HEK293T (cell line): Measurements from ENCODE around the gene ATP11A.
"Not testable (repeated sequence)": the region's sequence is repeated elsewhere in the genome, so short reads cannot be mapped to it uniquely, and the experiment has no call there.

Experiments
- CTCF ChIA-PET: fragments of 350-600 bp; formaldehyde crosslinking; extraction: SDS; loops from one replicate; lab custom pipeline; 2021; ENCODE audit warnings: antibody characterized with exemption, inconsistent platforms; lab: Yijun Ruan, JAX
- POLR2A ChIA-PET: fragments of 350-600 bp; formaldehyde crosslinking; extraction: SDS; loops from one replicate; lab custom pipeline; 2020; ENCODE audit warnings: antibody characterized with exemption, inconsistent platforms; lab: Yijun Ruan, JAX
- DNase-seq: peaks from one replicate; pipeline ENCODE4 v3.0.0; 2012; ENCODE audit warnings: mixed read lengths; ENCODE audit errors: extremely low spot score
- ARNT ChIP-seq: fragments of 450-650 bp; IDR thresholded peaks from 2 replicates; pipeline ENCODE4 v1.6.1; 2017; ENCODE audit warnings: mild to moderate bottlenecking
- BHLHE40 ChIP-seq: fragments of 450-650 bp; IDR thresholded peaks from 2 replicates; pipeline ENCODE4 v1.6.1; 2016; ENCODE audit warnings: mild to moderate bottlenecking, moderate library complexity, borderline replicate concordance
- CTBP1 ChIP-seq: fragments of 450-650 bp; IDR thresholded peaks from 2 replicates; pipeline ENCODE4 v1.6.1; 2016; ENCODE audit warnings: borderline replicate concordance
- ELF4 ChIP-seq: fragments of 450-650 bp; IDR thresholded peaks from 2 replicates; pipeline ENCODE4 v1.6.1; 2017; ENCODE audit warnings: antibody characterized with exemption
- FOXA1 ChIP-seq: fragments of 450-650 bp; IDR thresholded peaks from 2 replicates; pipeline ENCODE4 v1.6.1; 2016; ENCODE audit warnings: mild to moderate bottlenecking
- FOXK2 ChIP-seq: fragments of 450-650 bp; IDR thresholded peaks from 2 replicates; pipeline ENCODE4 v1.6.1; 2016; ENCODE audit warnings: mild to moderate bottlenecking
- FOXM1 ChIP-seq: fragments of 450-650 bp; IDR thresholded peaks from 2 replicates; pipeline ENCODE4 v1.6.1; 2017; ENCODE audit warnings: mild to moderate bottlenecking, borderline replicate concordance
- HDGF ChIP-seq: fragments of 450-650 bp; IDR thresholded peaks from 2 replicates; pipeline ENCODE4 v1.6.1; 2017; ENCODE audit warnings: antibody characterized with exemption, borderline replicate concordance
- L3MBTL2 ChIP-seq: fragments of 450-650 bp; conservative IDR thresholded peaks from 2 replicates; pipeline ENCODE4 v1.6.1; 2016; ENCODE audit warnings: mild to moderate bottlenecking
- LEF1 ChIP-seq: fragments of 450-650 bp; IDR thresholded peaks from 2 replicates; pipeline ENCODE4 v1.6.1; 2017; ENCODE audit warnings: mild to moderate bottlenecking, borderline replicate concordance
- NFRKB ChIP-seq: fragments of 450-650 bp; IDR thresholded peaks from 2 replicates; pipeline ENCODE4 v1.6.1; 2016; ENCODE audit warnings: mild to moderate bottlenecking, moderate library complexity
- PKNOX1 ChIP-seq: fragments of 450-650 bp; IDR thresholded peaks from 2 replicates; pipeline ENCODE4 v1.6.1; 2016
- SP1 ChIP-seq: fragments of 450-650 bp; IDR thresholded peaks from 2 replicates; pipeline ENCODE4 v1.6.1; 2017
- SUZ12 ChIP-seq: fragments of 450-650 bp; IDR thresholded peaks from 2 replicates; pipeline ENCODE4 v1.6.1; 2016; ENCODE audit warnings: mild to moderate bottlenecking
- TARDBP ChIP-seq: fragments of 450-650 bp; IDR thresholded peaks from 2 replicates; pipeline ENCODE4 v1.6.1; 2016
- ZNF384 ChIP-seq: fragments of 450-650 bp; IDR thresholded peaks from 2 replicates; pipeline ENCODE4 v1.6.1; 2016

Gene ATP11A

GRCh38 chr13:112679932-112680677 lies 9.7 kb upstream of the ATP11A start:
- TF ChIP-seq SUZ12 = no peak
- TF ChIP-seq SP1 = no peak
- TF ChIP-seq ELF4 = no peak
- no peak for TF ChIP-seq CTBP1
- no peak for TF ChIP-seq FOXK2
- no peak for TF ChIP-seq NFRKB
- TF ChIP-seq BHLHE40 = no peak
- TF ChIP-seq ZNF384 = no peak
- no peak for TF ChIP-seq FOXA1
- no peak for TF ChIP-seq L3MBTL2
- no peak for TF ChIP-seq LEF1
- no peak for TF ChIP-seq PKNOX1
- TF ChIP-seq TARDBP = no peak
- no peak for TF ChIP-seq HDGF
- no peak for TF ChIP-seq ARNT
- no peak for TF ChIP-seq FOXM1
- no peak for DNase-seq
- CTCF ChIA-PET = no interaction called here
- POLR2A ChIA-PET = no interaction called here

- no peak for DNase-seq
- TF ChIP-seq FOXM1 = no peak
- no peak for TF ChIP-seq FOXK2
- TF ChIP-seq TARDBP = no peak
- no peak for TF ChIP-seq BHLHE40
- TF ChIP-seq LEF1 = no peak
- no peak for TF ChIP-seq ARNT
- no peak for TF ChIP-seq L3MBTL2
- no peak for TF ChIP-seq PKNOX1
- TF ChIP-seq ZNF384 = no peak
- TF ChIP-seq CTBP1 = no peak
- no peak for TF ChIP-seq SP1
- TF ChIP-seq ELF4 = no peak
- CTCF ChIA-PET = no interaction called here
- POLR2A ChIA-PET = no interaction called here
Observed at GRCh38 chr13:112680741-112681360, 9.0 kb upstream of the ATP11A start.

GRCh38 chr13:112683581-112683980 lies 6.3 kb upstream of the ATP11A start:
- ChIA-PET CTCF (no interaction called here), POLR2A (no interaction called here)
- no peak for DNase-seq
- TF ChIP-seq CTBP1 (no peak), FOXA1 (no peak), L3MBTL2 (no peak), ZNF384 (no peak), TARDBP (no peak), FOXM1 (no peak), ARNT (no peak), ELF4 (no peak), LEF1 (no peak), FOXK2 (no peak), HDGF (no peak), SP1 (no peak), SUZ12 (no peak), BHLHE40 (no peak)

- TF ChIP-seq FOXA1 = no peak
- DNase-seq = no peak
- CTCF ChIA-PET = no interaction called here
- POLR2A ChIA-PET = no interaction called here
Observed at GRCh38 chr13:112684071-112684845, 5.6 kb upstream of the ATP11A start.

- DNase-seq, CTCF ChIA-PET: not testable (repeated sequence)
- POLR2A ChIA-PET = interaction anchor here (0.6 kb wide), 1 partner anchor 35 kb away, joined by 3 read pairs; no protein-coding TSS in a partner anchor
Observed at GRCh38 chr13:112685189-112685805, 4.5 kb upstream of the ATP11A start.

- POLR2A ChIA-PET = interaction anchor here (0.6 kb wide), 1 partner anchor 36 kb away, joined by 3 read pairs; no protein-coding TSS in a partner anchor
- DNase-seq = no peak
- TF ChIP-seq NFRKB (no peak), L3MBTL2 (no peak), FOXM1 (no peak), TARDBP (no peak), FOXK2 (no peak), SP1 (no peak), FOXA1 (no peak), SUZ12 (no peak), ZNF384 (no peak), CTBP1 (no peak), HDGF (no peak), PKNOX1 (no peak), BHLHE40 (no peak), ELF4 (no peak)
- CTCF ChIA-PET = no interaction called here
Observed at GRCh38 chr13:112685896-112686295, 3.9 kb upstream of the ATP11A start.
